SK-N-MC (cell line): ENCODE measurements around the gene CDC27.
"Not testable (repeated sequence)": the region's sequence is repeated elsewhere in the genome, so short reads cannot be mapped to it uniquely, and the experiment has no call there.

Experiments
- DNase-seq: peaks from one replicate; pipeline ENCODE4 v3.0.0-alpha.2; 2011; ENCODE audit warnings: low read depth, low spot score
- H3K27ac ChIP-seq: fragments of 200-600 bp; sonication (generic); 2 replicates; pipeline ENCODE4 v1.5.1; 2016; ENCODE audit warnings: mixed run types
- H3K36me3 ChIP-seq: fragments of 200-600 bp; sonication (generic); 2 replicates; pipeline ENCODE4 v1.6.1; 2017; ENCODE audit warnings: antibody characterized with exemption, low read length, mixed read lengths; ENCODE audit not compliant: insufficient read depth
- H3K4me3 ChIP-seq: fragments of 200-600 bp; sonication (generic); 2 replicates; pipeline ENCODE4 v1.5.1; 2016
- H3K9ac ChIP-seq: fragments of 200-600 bp; sonication (generic); 2 replicates; pipeline ENCODE4 v1.8.0; 2017; ENCODE audit warnings: mixed run types, mixed read lengths; ENCODE audit not compliant: insufficient read length
- H3K9me3 ChIP-seq: fragments of 200-600 bp; sonication (generic); 2 replicates; pipeline ENCODE4 v1.6.1; 2017; ENCODE audit warnings: low read depth, mild to moderate bottlenecking, antibody characterized with exemption, low read length, moderate library complexity, mixed read lengths
- EZH2 ChIP-seq: fragments of 200-600 bp; sonication (generic); IDR thresholded peaks from one replicate; pipeline ENCODE4 v1.6.1; 2017; ENCODE audit warnings: antibody characterized with exemption
- FOXP2 ChIP-seq: optimal IDR thresholded peaks from 2 replicates; pipeline ENCODE3; 2011; ENCODE audit warnings: mild to moderate bottlenecking, moderate library complexity; ENCODE audit not compliant: insufficient read depth; ENCODE audit errors: extremely low read length, control extremely low read depth
- POLR2AphosphoS5 ChIP-seq: IDR thresholded peaks from 2 replicates; pipeline ENCODE4 v1.6.1; 2012; ENCODE audit warnings: mild to moderate bottlenecking, low read depth, low read length, borderline replicate concordance

CDC27 gene

DNA sequence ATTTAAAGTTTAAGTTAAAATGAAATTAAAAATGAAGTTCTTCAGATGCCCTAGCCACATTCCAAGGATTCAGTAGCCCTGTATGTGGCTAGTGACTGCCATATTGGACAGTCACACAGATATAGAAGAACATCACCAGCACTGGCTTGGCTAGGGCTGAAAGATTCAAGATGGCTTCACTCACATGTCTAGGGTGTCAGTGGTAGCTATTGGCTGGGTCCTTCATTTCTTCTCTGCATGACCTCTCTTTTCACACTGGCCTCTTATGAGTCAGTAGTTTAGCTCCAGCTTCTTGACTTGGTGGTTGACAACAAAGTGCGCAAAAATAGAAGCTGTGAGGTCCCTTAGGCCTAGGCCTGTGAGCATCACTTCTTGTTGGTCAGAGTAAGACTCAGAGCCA is 1.7 kb upstream of the CDC27 start:
- H3K4me3 ChIP-seq: no peak overlapping the region
- TF ChIP-seq POLR2AphosphoS5: no peak
- TF ChIP-seq EZH2: no peak
- TF ChIP-seq FOXP2: no peak
- no peak overlapping the region for H3K27ac ChIP-seq
- H3K9me3 ChIP-seq: no peaks in the 10 kb centered on the region
- H3K9ac ChIP-seq: no peak overlapping the region
- no peak for DNase-seq
- peaks cover 12% of the 10 kb centered on the region for H3K36me3 ChIP-seq

DNA sequence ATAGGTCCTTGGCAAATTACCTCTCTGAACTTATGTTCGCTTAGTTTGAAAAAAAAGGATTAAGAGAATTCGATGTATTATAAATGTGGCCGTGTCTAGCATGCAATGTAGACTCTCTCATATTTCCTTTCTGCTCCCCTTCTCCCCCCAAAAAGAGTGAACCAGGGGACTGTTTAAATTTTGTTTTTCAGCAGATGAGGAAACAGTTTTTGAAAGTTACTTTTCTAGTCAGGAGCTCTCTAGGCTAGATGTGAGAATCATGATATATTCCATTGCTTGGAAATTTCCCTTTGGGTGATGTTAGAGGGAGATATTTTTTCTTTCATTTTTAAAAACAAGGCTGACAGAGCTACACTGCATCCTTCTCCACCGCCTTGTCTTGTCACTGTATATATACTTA is 1.1 kb upstream of the CDC27 start:
- no peak overlapping the region for H3K27ac ChIP-seq
- H3K36me3 ChIP-seq: peaks cover 16% of the 10 kb centered on the region
- no peaks in the 10 kb centered on the region for H3K9me3 ChIP-seq
- H3K9ac ChIP-seq: peak overlapping the region; percentile 84
- no peak for TF ChIP-seq FOXP2
- TF ChIP-seq POLR2AphosphoS5: no peak
- no peak for TF ChIP-seq EZH2
- no peak for DNase-seq
- no peak overlapping the region for H3K4me3 ChIP-seq

DNA sequence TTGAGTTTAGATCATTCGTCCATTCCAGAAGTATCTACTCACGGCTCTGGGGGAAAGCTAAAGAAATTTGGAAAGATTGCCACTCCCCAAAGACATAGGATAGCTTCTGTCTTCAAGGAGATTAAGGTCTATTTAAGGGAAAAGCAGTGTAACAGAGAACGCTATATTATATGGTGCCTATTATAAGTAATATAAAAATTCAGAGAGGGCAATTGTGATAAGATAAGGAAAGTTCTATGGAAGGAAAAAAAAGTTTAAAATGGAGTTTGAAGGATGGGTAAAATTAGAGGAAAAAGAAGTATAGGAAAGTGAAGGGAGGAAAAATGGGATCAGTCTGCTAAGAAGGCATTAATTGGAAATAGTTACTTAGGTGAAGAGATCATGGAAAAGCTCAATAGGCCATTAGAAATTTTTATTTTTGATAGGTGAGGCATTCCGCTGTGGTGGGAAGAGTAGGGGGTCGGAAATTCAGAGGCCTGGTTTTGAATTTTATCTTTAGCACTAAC is 690 bp upstream of the CDC27 start:
- Histone ChIP-seq H3K27ac (peak overlapping the region; percentile 81; the same call in 1 of the 2 replicates), H3K9ac (peak overlapping the region; percentile 84)

DNA sequence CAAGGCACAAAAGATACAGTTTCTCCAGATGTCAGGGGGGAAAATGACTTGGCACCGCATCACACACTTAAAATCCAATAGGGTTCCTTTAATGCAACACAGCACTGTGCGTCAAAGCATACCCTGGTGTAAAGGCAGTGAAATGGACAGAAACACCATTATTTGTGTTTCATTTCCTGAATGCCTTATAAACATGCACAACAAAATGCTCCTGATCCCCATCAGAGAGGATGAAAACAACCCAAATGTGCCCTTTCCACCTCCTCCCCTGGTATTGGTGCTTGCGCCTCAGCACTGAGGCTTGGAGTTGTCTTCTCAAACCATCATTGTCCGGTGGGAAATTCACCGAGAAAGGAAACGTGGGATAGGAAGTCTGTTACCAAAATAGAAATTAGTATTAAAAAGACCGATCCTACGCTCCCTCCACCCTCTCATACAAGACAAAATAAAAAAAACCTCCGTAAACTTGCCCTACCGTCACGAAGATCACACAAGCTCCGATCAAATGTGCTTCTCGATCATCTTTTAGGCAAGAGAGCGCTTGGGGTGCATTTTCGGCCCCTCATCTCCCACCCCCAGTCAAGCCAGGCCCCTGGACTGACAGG is 722 bp downstream of the CDC27 start:
- TF ChIP-seq FOXP2: no peak
- TF ChIP-seq POLR2AphosphoS5: no peak
- no peak for TF ChIP-seq EZH2
- peak overlapping the region; percentile 87 for H3K27ac ChIP-seq
- peak overlapping the region; percentile 95 for H3K4me3 ChIP-seq
- H3K9me3 ChIP-seq: no peaks in the 10 kb centered on the region
- peaks cover 22% of the 10 kb centered on the region for H3K36me3 ChIP-seq
- peak overlapping the region; percentile 99 for H3K9ac ChIP-seq
- DNase-seq: no peak

More for the DNA sequence above, 690 bp upstream of the CDC27 start:
- TF ChIP-seq EZH2 (no peak), FOXP2 (no peak), POLR2AphosphoS5 (no peak)
- Histone ChIP-seq H3K9me3 (no peaks in the 10 kb centered on the region), H3K4me3 (peak overlapping the region; percentile 95), H3K36me3 (peaks cover 16% of the 10 kb centered on the region)
- DNase-seq: no peak

DNA sequence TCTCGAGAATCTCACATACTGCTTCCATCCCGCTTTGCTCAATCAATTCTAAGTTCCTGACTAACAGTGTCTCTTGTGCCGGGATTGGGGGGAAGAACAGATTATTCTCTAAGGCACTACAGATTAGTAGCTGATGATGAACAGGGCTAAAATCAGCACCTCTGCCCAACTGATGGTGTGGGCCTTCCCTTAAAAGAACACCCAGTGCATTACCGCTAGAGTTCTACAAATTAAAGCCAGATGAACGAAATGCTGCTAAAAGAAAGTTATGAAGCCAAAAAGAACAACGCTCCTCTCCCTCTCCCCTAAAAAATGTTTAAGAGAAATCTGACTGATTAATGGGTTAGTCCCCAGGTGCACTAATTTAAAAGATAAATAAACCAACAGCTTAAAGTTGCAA is 4.4 kb downstream of the CDC27 start:
- TF ChIP-seq EZH2: no peak
- TF ChIP-seq POLR2AphosphoS5: no peak
- no peak for TF ChIP-seq FOXP2
- peaks cover 49% of the 10 kb centered on the region for H3K36me3 ChIP-seq
- DNase-seq: no peak
- no peak overlapping the region for H3K9ac ChIP-seq
- H3K27ac ChIP-seq: peak overlapping the region; percentile 14; the same call in 1 of the 2 replicates
- H3K9me3 ChIP-seq: no peaks in the 10 kb centered on the region
- no peak overlapping the region for H3K4me3 ChIP-seq

DNA sequence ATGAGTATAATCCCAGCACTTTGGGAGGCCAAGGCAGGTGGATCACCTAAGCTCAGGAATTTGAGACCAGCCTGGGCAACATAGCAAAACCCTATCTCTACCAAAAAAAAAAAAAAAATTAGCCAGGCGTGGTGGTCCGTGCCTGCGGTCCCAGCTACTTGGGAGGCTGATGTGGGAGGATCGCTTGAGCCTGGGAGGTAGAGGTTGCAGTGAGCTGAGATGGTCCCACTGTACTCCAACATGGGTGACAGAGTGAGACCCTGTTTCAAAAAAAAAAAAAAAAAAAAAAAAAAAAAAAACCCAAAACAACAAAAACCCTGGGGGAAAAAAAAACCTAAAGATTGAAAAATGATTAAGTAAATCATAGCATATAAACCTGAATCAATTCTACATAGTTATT is 8.1 kb downstream of the CDC27 start:
- H3K36me3 ChIP-seq: peaks cover 74% of the 10 kb centered on the region
- H3K27ac ChIP-seq, H3K9me3 ChIP-seq, H3K4me3 ChIP-seq, DNase-seq, H3K9ac ChIP-seq: not testable (repeated sequence)

DNA sequence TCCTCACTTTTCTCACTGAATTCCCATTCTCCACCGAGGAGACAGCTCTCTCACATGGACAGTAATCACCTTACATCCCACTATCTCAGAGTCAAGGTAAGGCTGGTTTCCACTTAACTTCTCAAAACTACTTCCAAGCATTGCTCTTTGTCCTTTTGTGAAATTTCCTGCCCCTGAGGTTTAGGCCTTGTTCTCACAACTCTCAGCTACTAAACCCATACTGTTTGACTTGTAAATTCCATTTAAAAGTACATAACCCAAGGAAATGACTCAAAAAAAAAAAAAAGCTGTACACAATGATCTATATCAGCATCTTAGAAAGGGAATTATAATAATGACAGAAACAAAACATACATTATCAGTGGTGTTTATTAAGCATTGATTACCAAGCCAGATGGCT is 8.8 kb downstream of the CDC27 start:
- no peak for TF ChIP-seq POLR2AphosphoS5
- TF ChIP-seq EZH2: no peak
- no peak for TF ChIP-seq FOXP2
- Histone ChIP-seq H3K27ac (no peak overlapping the region), H3K9ac (no peak overlapping the region), H3K9me3 (no peaks in the 10 kb centered on the region), H3K4me3 (no peak overlapping the region), H3K36me3 (peaks cover 75% of the 10 kb centered on the region)
- no peak for DNase-seq

DNA sequence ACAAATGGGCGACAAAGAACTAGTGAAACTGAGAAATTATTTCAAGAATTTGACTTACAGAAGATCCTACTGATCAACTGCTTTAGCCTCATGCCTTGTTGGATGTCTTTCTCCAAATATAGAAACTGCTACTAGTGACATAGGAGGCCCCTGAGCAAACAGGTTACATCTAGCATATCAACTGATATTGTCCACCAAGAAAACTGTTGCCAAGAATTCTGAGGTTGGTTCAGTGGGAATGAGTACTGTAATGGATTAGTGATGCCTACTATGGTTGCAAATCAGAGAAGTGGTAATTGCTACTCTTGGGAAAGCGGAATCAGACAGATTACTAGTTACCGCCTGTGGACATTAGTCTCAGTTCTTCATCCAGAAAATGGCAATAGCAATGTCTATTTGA is 10.0 kb downstream of the CDC27 start:
- Histone ChIP-seq H3K9me3 (no peaks in the 10 kb centered on the region), H3K27ac (no peak overlapping the region), H3K9ac (no peak overlapping the region), H3K36me3 (peaks cover 78% of the 10 kb centered on the region), H3K4me3 (no peak overlapping the region)
- TF ChIP-seq FOXP2 (no peak), EZH2 (no peak), POLR2AphosphoS5 (no peak)
- no peak for DNase-seq

DNA sequence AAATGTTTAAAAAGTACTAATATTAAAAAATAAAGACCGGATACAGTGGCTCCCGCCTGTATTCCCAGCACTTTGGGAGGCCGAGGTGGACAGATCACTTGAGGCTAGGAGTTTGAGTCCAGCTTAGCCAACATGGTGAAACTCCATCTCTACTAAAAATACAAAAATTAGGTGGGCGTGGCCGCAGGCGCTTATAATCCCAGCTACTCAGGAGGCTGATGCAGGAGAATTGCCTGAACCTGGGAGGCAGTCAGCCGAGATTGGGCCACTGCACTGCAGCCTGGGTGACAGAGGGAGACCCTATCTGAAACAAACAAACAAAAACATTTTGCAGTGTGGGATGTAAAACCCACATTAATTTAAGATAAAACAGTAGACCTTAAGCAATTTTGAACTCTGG is 11.8 kb downstream of the CDC27 start:
- no peak for DNase-seq
- TF ChIP-seq POLR2AphosphoS5 (no peak), FOXP2 (no peak), EZH2 (no peak)
- peaks cover 85% of the 10 kb centered on the region for H3K36me3 ChIP-seq

DNA sequence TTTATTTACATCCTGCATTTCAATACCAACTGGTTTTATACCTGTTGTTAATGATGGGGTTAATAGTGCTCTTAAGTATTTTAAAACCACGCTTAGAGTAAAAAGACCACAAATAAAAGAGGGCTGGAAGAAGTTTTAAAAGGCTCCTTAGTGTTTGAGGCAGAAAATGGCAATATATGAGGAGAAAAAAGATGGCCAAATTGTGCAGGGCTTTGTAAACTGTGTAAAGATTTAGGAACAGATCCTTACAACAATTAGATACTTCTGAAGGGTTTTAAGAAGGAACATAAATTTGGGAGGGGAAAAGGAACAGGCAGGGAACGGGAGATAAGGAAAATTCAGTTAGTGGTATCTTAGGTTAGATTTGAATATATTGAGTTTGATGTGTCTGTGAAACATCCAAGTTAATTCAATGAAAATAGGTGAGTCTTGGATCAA is 12.7 kb downstream of the CDC27 start:
- Histone ChIP-seq H3K36me3 (peaks cover 87% of the 10 kb centered on the region), H3K9ac (no peak overlapping the region), H3K9me3 (no peaks in the 10 kb centered on the region), H3K4me3 (no peak overlapping the region), H3K27ac (0 out of 2 replicates have a peak overlapping the region, but pooled peaks have one; percentile 2)
- DNase-seq: no peak
- TF ChIP-seq FOXP2: no peak
- TF ChIP-seq EZH2: no peak

More for the DNA sequence above, 11.8 kb downstream of the CDC27 start:
- H3K9me3 ChIP-seq: no peaks in the 10 kb centered on the region
- H3K4me3 ChIP-seq: no peak overlapping the region
- no peak overlapping the region for H3K9ac ChIP-seq
- no peak overlapping the region for H3K27ac ChIP-seq

DNA sequence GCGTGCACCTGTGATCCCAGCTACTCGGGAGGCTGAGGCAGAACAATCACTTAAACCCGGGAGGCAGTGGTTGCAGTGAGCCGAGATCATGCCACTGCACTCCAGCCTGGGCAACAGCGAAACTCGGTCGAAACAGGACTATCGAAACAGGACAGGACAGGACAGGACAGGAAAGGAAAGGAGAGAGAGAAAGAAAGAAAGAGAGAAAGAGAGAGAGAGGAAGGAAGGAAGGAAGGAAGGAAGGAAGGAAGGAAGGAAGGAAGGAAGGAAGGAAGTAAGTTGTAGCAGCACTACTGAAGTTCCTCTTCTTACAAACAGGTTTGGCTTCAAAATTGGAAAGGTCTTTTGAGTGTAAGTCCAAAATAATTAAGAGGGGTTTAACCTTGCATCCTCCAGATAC is 14.3 kb downstream of the CDC27 start:
- DNase-seq: not testable (repeated sequence)
- H3K36me3 ChIP-seq: peaks cover 86% of the 10 kb centered on the region

More for the DNA sequence above, 14.3 kb downstream of the CDC27 start:
- H3K4me3 ChIP-seq, H3K9me3 ChIP-seq, H3K27ac ChIP-seq, H3K9ac ChIP-seq: not testable (repeated sequence)
